Tibial nerve (tissue), 4 donors: ENCODE measurements around the gene OR52M1.

ENCODE experiments used
- CTCF ChIP-seq, 5 experiments: fragments of 200-600 bp in 3 of 5; fragments of 450-650 bp in 2 of 5; sonication (generic) in 3 of 5; IDR thresholded peaks; one replicate each; pipeline ENCODE4 v1.5.1; 2016 to 2019; ENCODE audit warnings: antibody characterized with exemption in 5 of 5, mild to moderate bottlenecking in 3 of 5, moderate library complexity in 2 of 5
- EP300 ChIP-seq, 2 donors: sonication (generic); formaldehyde crosslinking; IDR thresholded peaks; one replicate each; pipeline ENCODE4 v1.6.1; 2017; ENCODE audit warnings: antibody characterized with exemption in 2 of 2, mild to moderate bottlenecking in 1 of 2
- POLR2A ChIP-seq, 2 donors: fragments of 450-650 bp; IDR thresholded peaks; one replicate each; pipeline ENCODE4 v1.6.1; 2017; ENCODE audit warnings: antibody characterized with exemption in 2 of 2, mild to moderate bottlenecking in 2 of 2, moderate library complexity in 2 of 2

GRCh38 chr11:4547416-4547815, 2.4 kb downstream of the OR52M1 start:
- TF ChIP-seq CTCF (IDR thresholded peaks at IDR 0.05) (no peak), EP300 (IDR thresholded peaks at IDR 0.05) (no peak), POLR2A (IDR thresholded peaks at IDR 0.05) (no peak)
